Fibroblast of lung (primary cell): Measurements from ENCODE around the gene FSTL1. TPM values are rescaled to one million over a fixed set of nuclear protein-coding genes. Genes with fewer than 3 reads are reported as not detected.
A peak's percentile ranks its signal among the peaks of the same experiment; 100 is the strongest.

Source experiments
- DNase-seq, 2 donors: peaks; one replicate each; pipeline versions ENCODE4 v3.0.0 to v3.0.0-alpha.2; 2010; ENCODE audit warnings: low read depth in 2 of 2
- H2AFZ ChIP-seq: 2 replicates; pipeline ENCODE4 v1.5.1; 2012; ENCODE audit warnings: low read length, control low read depth, inconsistent platforms
- H3K27ac ChIP-seq: 2 replicates; pipeline ENCODE4 v1.5.1; 2011; ENCODE audit warnings: low read length, control low read depth; ENCODE audit not compliant: insufficient read depth
- H3K27me3 ChIP-seq: 2 replicates; pipeline ENCODE4 v1.5.1; 2011; ENCODE audit warnings: mild to moderate bottlenecking, low read length; ENCODE audit not compliant: control insufficient read depth, insufficient read depth
- H3K36me3 ChIP-seq: 2 replicates; pipeline ENCODE4 v1.5.1; 2011; ENCODE audit warnings: low read length; ENCODE audit not compliant: control insufficient read depth, insufficient read depth
- H3K4me1 ChIP-seq: 2 replicates; pipeline ENCODE4 v1.5.1; 2011; ENCODE audit warnings: low read length; ENCODE audit not compliant: control insufficient read depth, insufficient read depth; ENCODE audit errors: extremely low read depth
- H3K4me2 ChIP-seq: 2 replicates; pipeline ENCODE4 v1.5.1; 2011; ENCODE audit warnings: low read length, control low read depth; ENCODE audit not compliant: insufficient read depth; ENCODE audit errors: extremely low read depth
- H3K4me3 ChIP-seq, 4 experiments: fragments of 200-600 bp in 1 of 4; sonication (generic) in 1 of 4; replicated peaks in 1 of 4; 2 replicates each; pipeline ENCODE4 v1.5.1; 2011 to 2016; ENCODE audit warnings: low read length in 4 of 4, low read depth in 3 of 4, mild to moderate bottlenecking in 3 of 4, control low read depth in 2 of 4, inconsistent platforms in 1 of 4, mixed read lengths in 1 of 4; ENCODE audit not compliant: insufficient read depth in 1 of 4; ENCODE audit errors: control extremely low read depth in 1 of 4
- H3K79me2 ChIP-seq: 2 replicates; pipeline ENCODE4 v1.5.1; 2012; ENCODE audit warnings: mild to moderate bottlenecking, low read length, inconsistent platforms; ENCODE audit not compliant: control insufficient read depth, insufficient read depth
- H3K9ac ChIP-seq: 2 replicates; pipeline ENCODE4 v1.5.1; 2011; ENCODE audit warnings: mild to moderate bottlenecking, low read length, control low read depth; ENCODE audit not compliant: insufficient read depth
- H3K9me3 ChIP-seq: 2 replicates; pipeline ENCODE4 v1.5.1; 2012; ENCODE audit warnings: low read depth, low read length; ENCODE audit not compliant: control insufficient read depth, insufficient read depth
- H4K20me1 ChIP-seq: 2 replicates; pipeline ENCODE4 v1.5.1; 2011; ENCODE audit warnings: low read length; ENCODE audit not compliant: control insufficient read depth, insufficient read depth; ENCODE audit errors: extremely low read depth
- EZH2 ChIP-seq: IDR thresholded peaks from 2 replicates; pipeline ENCODE4 v1.5.1; 2012; ENCODE audit warnings: low read length, control low read depth, mild to moderate bottlenecking; ENCODE audit errors: missing control alignments
- polyA plus RNA-seq, 2 donors: library from polyadenylated mRNA; depleted of rRNA in 1 of 2; stranded (reverse) in 1 of 2; unstranded in 1 of 2; fragments of >200 nt; gene quantifications; 2 replicates each; pipeline ENCODE4 v1.2.1, GENCODE V29; 2011 to 2012; ENCODE audit warnings: missing spikeins in 1 of 2
- total RNA-seq: library from RNA; depleted of rRNA; stranded (reverse); fragments of >200 nt; gene quantifications from 2 replicates; pipeline ENCODE4 v1.2.1, GENCODE V29; 2014
- TF ChIP-seq, protein P1 (sequence below), 2 donors: IDR thresholded peaks in 1 of 2; conservative IDR thresholded peaks in 1 of 2; 1 replicate in 1 of 2; 2 replicates in 1 of 2; pipeline ENCODE4 v1.5.1; 2011 to 2012; ENCODE audit warnings: low read length in 2 of 2, control low read depth in 1 of 2, inconsistent platforms in 1 of 2, low read depth in 1 of 2, mild to moderate bottlenecking in 1 of 2

Gene FSTL1
- total and polyA plus RNA-seq, 2 donors (not counting 1 experiment from before 2014, with no cell fraction given) = 309 to 1,500 TPM

DNA sequence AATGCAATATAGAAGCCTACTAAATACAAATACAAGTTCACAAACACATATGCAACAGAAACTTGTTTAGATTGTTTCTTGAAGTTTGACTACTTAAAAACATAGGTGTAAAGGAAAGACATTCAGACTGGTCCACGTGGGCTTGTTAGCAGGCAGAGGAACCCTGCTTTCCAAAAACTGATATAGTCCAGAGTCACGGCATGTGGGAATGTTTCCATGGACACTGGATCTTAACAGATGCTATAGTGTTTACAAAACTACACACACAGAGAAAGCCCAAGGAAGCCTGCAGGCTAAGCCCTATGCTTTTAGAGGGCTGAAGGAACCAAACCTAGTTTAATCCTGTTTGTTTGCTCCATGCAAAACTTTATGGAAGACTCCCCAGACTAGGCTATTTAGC, 56.4 kb downstream of the FSTL1 start:
- H3K9me3 ChIP-seq = no peaks in the 10 kb centered on the region
- no peaks in the 10 kb centered on the region for H4K20me1 ChIP-seq
- no peak for TF ChIP-seq EZH2
- TF ChIP-seq, protein P1, sequence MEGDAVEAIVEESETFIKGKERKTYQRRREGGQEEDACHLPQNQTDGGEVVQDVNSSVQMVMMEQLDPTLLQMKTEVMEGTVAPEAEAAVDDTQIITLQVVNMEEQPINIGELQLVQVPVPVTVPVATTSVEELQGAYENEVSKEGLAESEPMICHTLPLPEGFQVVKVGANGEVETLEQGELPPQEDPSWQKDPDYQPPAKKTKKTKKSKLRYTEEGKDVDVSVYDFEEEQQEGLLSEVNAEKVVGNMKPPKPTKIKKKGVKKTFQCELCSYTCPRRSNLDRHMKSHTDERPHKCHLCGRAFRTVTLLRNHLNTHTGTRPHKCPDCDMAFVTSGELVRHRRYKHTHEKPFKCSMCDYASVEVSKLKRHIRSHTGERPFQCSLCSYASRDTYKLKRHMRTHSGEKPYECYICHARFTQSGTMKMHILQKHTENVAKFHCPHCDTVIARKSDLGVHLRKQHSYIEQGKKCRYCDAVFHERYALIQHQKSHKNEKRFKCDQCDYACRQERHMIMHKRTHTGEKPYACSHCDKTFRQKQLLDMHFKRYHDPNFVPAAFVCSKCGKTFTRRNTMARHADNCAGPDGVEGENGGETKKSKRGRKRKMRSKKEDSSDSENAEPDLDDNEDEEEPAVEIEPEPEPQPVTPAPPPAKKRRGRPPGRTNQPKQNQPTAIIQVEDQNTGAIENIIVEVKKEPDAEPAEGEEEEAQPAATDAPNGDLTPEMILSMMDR (conservative IDR thresholded peaks at IDR 0.05 in 1 of 2, IDR thresholded peaks at IDR 0.05 in 1 of 2; ENCODE audit: low read depth in 1 of 2, low read length in 2 of 2) = no peak
- no peak overlapping the region for H3K27ac ChIP-seq
- H3K4me1 ChIP-seq = no peaks in the 10 kb centered on the region
- peaks cover 19% of the 10 kb centered on the region for H3K36me3 ChIP-seq
- DNase-seq = no peak
- no peak overlapping the region for H3K9ac ChIP-seq
- H3K4me2 ChIP-seq = no peak overlapping the region
- no peak overlapping the region for H3K4me3 ChIP-seq
- no peak overlapping the region for H2AFZ ChIP-seq
- no peaks in the 10 kb centered on the region for H3K79me2 ChIP-seq
- H3K27me3 ChIP-seq = no peaks in the 10 kb centered on the region

DNA sequence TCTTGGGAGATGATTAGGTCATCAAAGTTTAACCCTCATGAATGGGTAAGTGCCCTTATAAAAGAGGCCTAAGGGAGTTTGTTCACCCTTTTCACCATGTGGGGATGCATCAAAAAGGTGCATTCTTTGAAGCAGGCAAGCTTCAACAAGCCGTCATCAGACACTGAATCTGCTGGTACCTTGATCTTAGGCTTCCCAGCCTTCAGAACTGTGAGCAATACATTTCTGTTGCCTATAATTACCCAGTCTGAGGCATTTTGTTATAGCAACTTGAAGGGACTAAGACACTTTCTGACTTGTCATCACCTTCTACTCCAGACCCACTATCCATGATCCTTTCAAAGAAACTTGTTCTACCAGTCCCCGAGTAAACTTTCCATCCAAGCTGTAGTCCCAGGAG, 57.0 kb downstream of the FSTL1 start:
- Histone ChIP-seq H3K9ac (no peak overlapping the region), H3K4me1 (no peaks in the 10 kb centered on the region), H3K27ac (no peak overlapping the region), H4K20me1 (no peaks in the 10 kb centered on the region), H3K27me3 (no peaks in the 10 kb centered on the region), H3K9me3 (no peaks in the 10 kb centered on the region), H2AFZ (no peak overlapping the region), H3K4me3 (no peak overlapping the region), H3K4me2 (no peak overlapping the region), H3K79me2 (no peaks in the 10 kb centered on the region), H3K36me3 (peaks cover 17% of the 10 kb centered on the region)
- DNase-seq = no peak
- TF ChIP-seq, protein P1 (conservative IDR thresholded peaks at IDR 0.05 in 1 of 2, IDR thresholded peaks at IDR 0.05 in 1 of 2; ENCODE audit: low read depth in 1 of 2, low read length in 2 of 2) = no peak
- TF ChIP-seq EZH2 = no peak

DNA sequence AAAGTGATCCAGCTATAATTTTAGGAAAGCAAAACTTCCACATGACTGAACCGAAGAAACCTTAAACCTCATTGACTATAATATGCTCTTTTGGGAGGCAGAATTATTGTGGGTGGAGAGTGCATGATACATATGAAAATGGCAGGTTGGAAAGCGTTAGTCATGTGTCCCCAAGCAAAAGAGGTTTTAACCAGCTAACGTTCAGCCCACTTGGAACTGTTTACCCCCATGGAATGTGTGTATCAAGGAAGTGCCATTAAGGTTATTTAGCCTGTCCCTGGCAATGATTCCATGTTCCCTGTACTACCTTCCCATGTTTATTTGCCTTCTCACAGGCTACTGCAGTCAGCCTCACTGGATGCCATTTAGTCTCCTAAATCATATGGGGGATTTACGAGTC, 57.5 kb downstream of the FSTL1 start:
- DNase-seq = peak in 1 of 2 donors; percentile 18
- Histone ChIP-seq H3K4me1 (no peaks in the 10 kb centered on the region), H4K20me1 (no peaks in the 10 kb centered on the region), H3K9ac (no peak overlapping the region), H3K27me3 (no peaks in the 10 kb centered on the region), H3K4me2 (no peak overlapping the region), H3K36me3 (peaks cover 15% of the 10 kb centered on the region), H3K4me3 (no peak overlapping the region), H2AFZ (no peak overlapping the region), H3K27ac (no peak overlapping the region), H3K79me2 (no peaks in the 10 kb centered on the region), H3K9me3 (no peaks in the 10 kb centered on the region)
- TF ChIP-seq, protein P1 (conservative IDR thresholded peaks at IDR 0.05 in 1 of 2, IDR thresholded peaks at IDR 0.05 in 1 of 2; ENCODE audit: low read depth in 1 of 2, low read length in 2 of 2) = no peak
- TF ChIP-seq EZH2 = no peak
